ENCODE measurements around the gene UBE2S.

UBE2S gene

DNA sequence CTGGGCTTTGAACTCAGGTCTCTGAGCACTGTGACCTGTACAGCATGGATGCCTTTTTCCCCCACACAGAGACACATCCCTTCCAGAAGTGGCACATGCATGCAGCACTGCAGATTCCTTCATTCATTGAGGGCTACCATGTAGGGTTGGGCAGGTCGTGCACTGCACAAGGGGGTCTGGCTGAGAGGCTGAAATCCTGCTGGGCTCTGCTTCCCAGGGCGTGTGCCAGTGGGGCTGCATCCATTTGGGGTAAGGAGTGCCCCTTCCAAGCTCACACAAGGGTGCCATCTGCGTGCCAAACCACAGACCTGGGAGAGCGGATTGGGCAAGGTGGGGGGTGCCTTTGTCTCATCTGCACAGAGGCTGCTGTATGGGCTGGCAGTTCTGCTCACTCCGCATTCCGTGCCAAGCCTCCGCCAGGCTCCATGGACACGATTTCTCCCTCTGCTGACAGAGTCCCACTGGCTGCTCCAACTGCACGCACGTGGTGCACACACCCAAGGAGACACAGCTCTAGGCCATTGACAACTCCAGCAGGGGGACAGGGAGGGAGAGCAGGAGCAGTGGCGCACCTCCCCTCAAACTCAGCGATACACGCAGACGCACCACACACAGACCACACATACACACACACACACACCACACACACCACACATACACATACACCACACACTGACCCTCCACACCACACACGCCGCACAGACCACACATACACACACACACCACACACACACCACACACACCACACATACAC, 40.0 kb upstream of the UBE2S start:
- no peak for DNase-seq (ENCODE audit: insufficient read length)
- no peak for TF ChIP-seq TAF1 (IDR thresholded peaks at IDR 0.05; ENCODE audit: borderline replicate concordance, low read depth, low read length)
- no peak for TF ChIP-seq POLR2A (IDR thresholded peaks at IDR 0.05; ENCODE audit: low read depth, low read length)
- no peak for TF ChIP-seq POLR2AphosphoS5 (IDR thresholded peaks at IDR 0.05; ENCODE audit: low read depth, low read length)
- FAIRE-seq, result no peak

DNA sequence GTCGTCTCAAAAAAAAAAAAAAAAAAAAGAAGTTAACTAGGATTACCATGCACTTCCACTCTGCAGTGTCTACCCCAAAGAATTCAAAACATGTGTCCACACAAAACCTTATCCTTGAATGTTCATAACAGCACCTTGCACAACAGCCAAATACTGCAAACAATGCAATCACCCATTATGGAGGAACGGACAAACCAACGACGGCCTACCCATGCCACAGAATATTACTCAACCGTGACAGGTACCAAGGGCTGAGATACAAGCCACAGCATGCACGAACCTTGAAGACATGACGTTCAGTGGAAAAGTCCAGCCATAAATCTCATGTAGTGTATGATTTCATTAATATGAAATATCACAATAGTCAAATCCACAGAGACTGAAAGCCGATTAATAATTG, 38.5 kb upstream of the UBE2S start:
- DNase-seq (ENCODE audit: insufficient read length) (no peak), FAIRE-seq (no peak)
- TF ChIP-seq POLR2AphosphoS5 (IDR thresholded peaks at IDR 0.05; ENCODE audit: low read depth, low read length) (no peak), TAF1 (IDR thresholded peaks at IDR 0.05; ENCODE audit: borderline replicate concordance, low read depth, low read length) (no peak), POLR2A (IDR thresholded peaks at IDR 0.05; ENCODE audit: low read depth, low read length) (no peak)

DNA sequence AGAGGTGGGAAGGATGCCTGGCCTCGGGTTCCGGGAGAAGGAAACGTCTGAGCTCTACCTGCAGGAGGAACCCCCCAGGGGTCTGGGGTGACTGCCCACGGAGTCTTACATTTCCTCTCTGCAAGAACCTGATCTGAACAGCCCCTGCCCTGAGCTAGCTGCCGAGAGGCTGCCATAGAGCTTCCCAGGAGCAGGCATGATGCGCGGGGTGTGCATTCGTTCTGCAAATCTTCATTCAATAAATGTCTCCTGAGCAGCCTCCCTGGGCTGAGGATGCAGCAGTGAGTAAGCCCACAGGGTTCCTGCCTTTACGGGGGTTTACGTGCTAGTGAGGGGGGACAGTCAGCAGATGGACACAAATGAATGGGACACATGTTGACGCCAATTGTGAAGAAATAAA, 37.1 kb upstream of the UBE2S start:
- FAIRE-seq, result no peak
- no peak for TF ChIP-seq POLR2AphosphoS5 (IDR thresholded peaks at IDR 0.05; ENCODE audit: low read depth, low read length)
- TF ChIP-seq TAF1 (IDR thresholded peaks at IDR 0.05; ENCODE audit: borderline replicate concordance, low read depth, low read length), result no peak
- TF ChIP-seq POLR2A (IDR thresholded peaks at IDR 0.05; ENCODE audit: low read depth, low read length), result no peak

DNA sequence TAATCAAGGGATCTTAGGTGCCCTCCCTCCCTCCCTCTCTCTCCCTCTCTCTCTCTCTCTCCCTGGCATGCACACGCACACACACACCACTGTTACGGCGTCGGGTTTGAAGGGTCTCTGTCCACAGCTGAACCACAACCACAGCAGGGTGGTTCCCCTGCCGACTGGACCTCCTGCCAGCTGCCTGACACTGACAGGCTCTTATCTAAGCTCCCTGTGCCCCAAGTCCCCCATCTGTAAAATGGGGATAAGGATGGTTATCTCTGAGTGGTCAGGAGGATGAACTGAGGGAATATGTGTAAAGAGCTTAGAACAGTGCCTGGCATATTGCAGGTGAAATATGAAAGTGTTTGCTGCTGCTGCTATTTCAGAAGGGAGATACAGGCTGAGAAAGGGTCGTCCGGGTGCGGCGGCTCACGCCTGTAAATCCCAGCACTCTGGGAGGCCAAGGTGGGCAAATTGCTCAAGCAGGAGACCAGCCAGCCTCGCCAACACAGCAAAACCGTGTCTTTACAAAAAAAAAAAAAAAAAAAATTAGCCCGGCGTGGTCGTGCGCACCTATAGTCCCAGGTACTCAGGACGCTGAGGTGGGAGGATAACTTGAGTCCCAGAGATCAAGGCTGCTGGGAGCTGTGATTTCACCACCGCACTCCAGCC, 36.4 kb upstream of the UBE2S start:
- no peak for DNase-seq (ENCODE audit: insufficient read length)
- no peak for FAIRE-seq
- TF ChIP-seq POLR2A (IDR thresholded peaks at IDR 0.05; ENCODE audit: low read depth, low read length), result no peak

More for the DNA sequence above, 37.1 kb upstream of the UBE2S start:
- DNase-seq (ENCODE audit: insufficient read length), result no peak

DNA sequence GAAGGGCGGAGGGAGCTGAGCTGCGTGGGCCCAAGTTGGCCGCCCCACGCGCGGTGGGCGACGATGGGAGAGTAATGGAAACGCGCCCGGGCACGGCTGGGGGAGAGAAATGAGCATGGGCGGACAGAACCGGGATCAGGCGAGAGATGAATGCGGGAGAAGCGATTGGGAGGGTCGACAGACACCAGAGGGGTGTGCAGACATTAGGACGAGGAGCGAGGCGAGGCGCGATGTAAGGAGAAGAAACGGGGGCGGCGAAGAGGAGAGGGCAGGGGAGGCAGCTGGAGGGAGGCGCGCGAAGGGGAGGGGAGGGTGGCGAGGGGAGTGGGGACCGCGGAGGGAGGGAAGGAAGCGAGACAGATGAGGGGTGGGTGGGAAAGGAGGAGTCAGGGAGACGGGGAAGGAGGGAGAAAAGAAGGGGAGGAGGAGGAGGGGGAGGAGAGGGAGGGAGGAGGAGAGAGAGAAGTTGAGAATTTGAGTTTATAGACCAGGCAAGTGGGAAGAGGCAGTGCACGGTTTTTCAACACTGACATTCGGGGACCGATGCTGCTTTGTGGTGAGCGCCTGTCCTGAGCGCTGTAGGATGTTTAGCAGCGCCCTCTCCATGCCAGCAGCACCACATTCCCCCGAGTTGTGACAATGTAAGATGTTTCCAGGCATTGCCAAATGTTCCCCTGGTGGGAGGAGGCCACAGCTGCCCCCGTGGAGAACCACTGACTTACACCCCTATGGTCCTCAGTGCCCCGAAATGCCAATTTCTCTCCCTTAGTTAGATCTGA, 35.6 kb upstream of the UBE2S start, which contains the start of gene SHISA7:
SHISA7 (minus strand) TSS at position 256 of the 779 bp plus-strand sequence. CDS start 437 bp downstream, outside the sequence.
- no peak for TF ChIP-seq POLR2AphosphoS5 (IDR thresholded peaks at IDR 0.05; ENCODE audit: low read depth, low read length)
- TF ChIP-seq POLR2A (IDR thresholded peaks at IDR 0.05; ENCODE audit: low read depth, low read length), result no peak
- TF ChIP-seq TAF1 (IDR thresholded peaks at IDR 0.05; ENCODE audit: borderline replicate concordance, low read depth, low read length), result no peak
- DNase-seq (ENCODE audit: insufficient read length) (no peak), FAIRE-seq (no peak)

DNA sequence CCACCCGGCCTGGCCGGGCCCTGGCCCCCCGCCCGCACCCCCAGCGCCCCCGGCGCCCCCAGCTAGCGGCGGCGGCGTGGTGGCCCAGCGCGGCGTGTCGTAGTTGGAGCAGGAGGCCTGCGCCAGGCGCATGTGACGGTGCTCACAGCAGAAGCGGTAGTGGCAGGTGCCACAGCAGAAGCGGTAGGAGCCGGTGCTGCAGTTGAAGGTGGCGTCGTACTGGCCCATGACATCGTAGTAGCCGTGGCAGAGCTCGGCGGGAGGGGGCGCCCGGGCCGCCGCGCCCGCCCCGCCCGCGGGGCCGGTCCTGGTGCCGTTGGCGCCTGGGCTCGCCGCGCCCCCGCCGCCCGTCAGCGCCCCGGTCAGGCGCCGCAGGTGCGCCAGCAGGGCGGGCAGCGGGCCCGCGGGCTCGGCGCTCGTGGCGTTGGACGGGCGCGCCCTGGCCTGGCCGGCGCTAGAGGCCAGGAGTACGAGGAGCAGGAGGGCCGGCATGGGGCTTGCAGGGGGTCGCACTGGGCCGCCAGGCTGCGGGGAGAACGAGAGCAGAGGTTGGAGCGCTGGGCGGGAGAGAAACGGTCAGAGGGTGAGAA, 34.9 kb upstream of the UBE2S start:
- FAIRE-seq, result no peak

DNA sequence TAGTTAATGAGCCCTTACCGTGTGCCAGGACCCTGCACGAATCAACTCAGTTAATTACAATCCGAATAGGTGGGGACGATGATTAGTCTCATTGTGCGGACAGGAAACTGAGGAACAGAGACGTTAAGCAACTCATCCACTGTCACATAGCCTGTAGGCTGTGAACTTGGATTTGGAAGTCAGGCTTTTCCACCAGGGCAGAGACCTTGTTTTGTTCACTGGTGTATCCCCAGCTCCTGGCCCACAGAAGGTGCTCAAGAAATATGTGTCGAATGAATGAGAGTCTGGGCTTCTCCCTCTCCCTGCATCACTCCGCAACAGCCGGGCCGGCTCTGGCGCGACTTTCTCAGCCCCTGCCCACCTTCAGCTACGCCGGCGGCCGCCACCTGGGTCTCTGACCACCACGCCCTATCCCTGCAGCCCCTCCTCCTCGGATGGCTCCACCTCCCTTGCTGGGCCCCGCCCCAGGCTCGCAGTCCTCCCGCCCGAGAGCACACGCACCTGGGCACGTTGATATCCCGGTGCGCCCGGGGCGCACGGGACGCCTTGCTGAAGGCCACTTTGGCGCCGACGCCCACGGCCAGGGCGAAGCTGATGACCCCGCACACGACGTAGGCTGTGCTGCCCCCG, 34.2 kb upstream of the UBE2S start:
- FAIRE-seq (peak; percentile 14), DNase-seq (ENCODE audit: insufficient read length) (no peak)
- TF ChIP-seq POLR2AphosphoS5 (IDR thresholded peaks at IDR 0.05; ENCODE audit: low read depth, low read length), result no peak
- TF ChIP-seq TAF1 (IDR thresholded peaks at IDR 0.05; ENCODE audit: borderline replicate concordance, low read depth, low read length), result no peak
- no peak for TF ChIP-seq POLR2A (IDR thresholded peaks at IDR 0.05; ENCODE audit: low read depth, low read length)

More for the DNA sequence above, 34.9 kb upstream of the UBE2S start:
- no peak for DNase-seq (ENCODE audit: insufficient read length)
- no peak for TF ChIP-seq TAF1 (IDR thresholded peaks at IDR 0.05; ENCODE audit: borderline replicate concordance, low read depth, low read length)
- TF ChIP-seq POLR2A (IDR thresholded peaks at IDR 0.05; ENCODE audit: low read depth, low read length), result no peak

DNA sequence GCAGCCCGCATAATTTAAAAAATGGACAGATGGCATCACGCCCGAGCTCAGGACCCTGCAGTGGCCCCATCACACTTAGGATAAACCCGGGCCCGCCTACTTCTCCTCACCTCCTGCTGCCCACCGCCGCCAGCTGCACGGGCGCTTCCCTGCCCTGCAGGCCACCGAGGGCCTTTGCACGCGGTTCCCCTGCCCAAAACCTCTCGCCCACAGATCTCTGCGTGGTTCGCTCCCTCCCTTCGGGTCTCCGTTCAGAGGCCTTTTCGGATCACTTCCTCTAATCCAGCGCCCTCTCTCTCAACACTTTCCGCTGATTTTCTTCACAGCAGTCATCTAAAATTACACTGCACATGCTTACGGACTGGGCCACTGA, 33.7 kb upstream of the UBE2S start:
- FAIRE-seq (no peak), DNase-seq (ENCODE audit: insufficient read length) (no peak)
- TF ChIP-seq TAF1 (IDR thresholded peaks at IDR 0.05; ENCODE audit: borderline replicate concordance, low read depth, low read length) (no peak), POLR2A (IDR thresholded peaks at IDR 0.05; ENCODE audit: low read depth, low read length) (no peak), POLR2AphosphoS5 (IDR thresholded peaks at IDR 0.05; ENCODE audit: low read depth, low read length) (no peak)

DNA sequence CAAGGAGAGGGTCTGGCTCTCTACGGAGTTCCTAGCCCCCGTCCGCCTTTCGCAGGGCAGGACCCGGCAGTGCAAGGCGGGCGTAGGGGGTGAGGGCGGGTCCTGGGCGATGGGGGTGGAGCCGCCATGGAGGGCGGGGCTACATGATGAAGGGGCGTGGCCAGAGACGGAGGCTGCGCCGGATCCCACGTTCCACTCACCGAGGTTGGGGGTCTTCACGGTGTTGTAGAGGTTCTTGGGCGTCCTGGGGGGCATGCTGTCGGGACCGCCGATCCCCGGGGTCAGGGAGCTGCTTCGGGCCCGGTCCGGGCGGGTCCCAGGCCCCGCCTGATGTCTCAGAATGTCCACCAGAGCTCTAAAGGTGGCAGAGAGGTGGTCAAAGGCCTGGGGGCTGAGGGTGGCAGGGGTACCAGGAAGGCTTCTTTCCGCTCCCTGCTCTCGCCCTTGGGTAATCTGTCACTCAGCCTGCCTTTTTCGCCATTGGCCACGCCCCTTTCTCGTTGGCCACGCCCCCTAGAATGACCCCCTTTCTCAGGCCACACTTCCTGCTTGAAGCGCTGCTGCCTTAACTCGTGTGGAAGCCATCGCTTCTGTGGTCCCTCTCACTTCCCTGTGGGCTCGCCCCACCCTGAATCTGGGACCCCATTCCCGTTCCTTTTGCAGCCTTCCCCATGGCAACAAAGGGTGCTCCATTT, 33.0 kb upstream of the UBE2S start:
- FAIRE-seq (no peak), DNase-seq (ENCODE audit: insufficient read length) (no peak)
- no peak for TF ChIP-seq POLR2A (IDR thresholded peaks at IDR 0.05; ENCODE audit: low read depth, low read length)

DNA sequence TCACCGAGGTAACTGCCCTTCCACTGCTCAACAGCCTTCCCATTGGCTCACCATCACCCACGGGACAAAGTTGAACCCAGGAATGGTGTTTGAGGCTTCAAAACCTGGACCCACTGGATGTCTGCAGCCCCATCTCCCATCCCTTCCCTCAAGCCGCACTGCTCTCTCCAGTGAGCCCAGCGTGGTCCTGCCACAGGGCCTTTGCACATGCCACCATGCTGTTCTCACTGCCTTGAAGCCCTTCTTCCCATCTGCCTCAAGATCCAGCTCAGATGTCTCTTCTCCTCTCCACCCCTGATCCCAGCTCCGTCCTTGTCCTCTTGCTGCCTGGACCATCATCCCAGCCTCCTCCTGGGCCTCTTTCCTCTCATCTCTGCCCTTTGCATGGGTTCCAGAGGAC, 31.5 kb upstream of the UBE2S start:
- no peak for FAIRE-seq
- no peak for DNase-seq (ENCODE audit: insufficient read length)
- no peak for TF ChIP-seq POLR2A (IDR thresholded peaks at IDR 0.05; ENCODE audit: low read depth, low read length)
- TF ChIP-seq TAF1 (IDR thresholded peaks at IDR 0.05; ENCODE audit: borderline replicate concordance, low read depth, low read length), result no peak
- no peak for TF ChIP-seq POLR2AphosphoS5 (IDR thresholded peaks at IDR 0.05; ENCODE audit: low read depth, low read length)

DNA sequence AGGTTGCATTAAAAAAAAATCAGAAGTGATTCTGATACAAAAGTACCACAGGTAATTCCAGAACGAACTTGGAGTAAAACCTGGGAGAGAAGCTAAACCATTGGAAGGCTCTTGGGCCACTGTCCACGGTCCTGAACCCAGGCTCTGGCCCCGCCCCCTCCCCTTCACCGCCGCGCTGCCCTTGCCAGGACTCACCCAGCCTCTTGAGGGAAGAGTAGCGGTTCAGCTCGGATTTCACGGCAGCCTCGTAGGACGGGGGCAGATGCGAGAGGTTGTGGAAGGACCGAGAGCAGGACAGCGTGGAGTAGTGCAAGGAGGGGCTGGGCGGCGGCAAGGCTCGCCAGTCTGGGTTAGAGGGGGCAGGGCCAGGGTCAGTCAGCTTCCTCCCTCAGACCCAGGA, 29.8 kb upstream of the UBE2S start:
- DNase-seq (ENCODE audit: insufficient read length) (no peak), FAIRE-seq (no peak)
- TF ChIP-seq POLR2AphosphoS5 (IDR thresholded peaks at IDR 0.05; ENCODE audit: low read depth, low read length), result no peak
- TF ChIP-seq POLR2A (IDR thresholded peaks at IDR 0.05; ENCODE audit: low read depth, low read length), result no peak
- TF ChIP-seq TAF1 (IDR thresholded peaks at IDR 0.05; ENCODE audit: borderline replicate concordance, low read depth, low read length), result no peak
